ENCODE data around the gene PFKP. TPM values are rescaled to one million over a fixed set of nuclear protein-coding genes. Genes with fewer than 3 reads are reported as not detected.

PFKP gene
- total RNA-seq, 4 donors from 2014 or later: 54.9 to 79.3 (median 65.5) TPM

DNA sequence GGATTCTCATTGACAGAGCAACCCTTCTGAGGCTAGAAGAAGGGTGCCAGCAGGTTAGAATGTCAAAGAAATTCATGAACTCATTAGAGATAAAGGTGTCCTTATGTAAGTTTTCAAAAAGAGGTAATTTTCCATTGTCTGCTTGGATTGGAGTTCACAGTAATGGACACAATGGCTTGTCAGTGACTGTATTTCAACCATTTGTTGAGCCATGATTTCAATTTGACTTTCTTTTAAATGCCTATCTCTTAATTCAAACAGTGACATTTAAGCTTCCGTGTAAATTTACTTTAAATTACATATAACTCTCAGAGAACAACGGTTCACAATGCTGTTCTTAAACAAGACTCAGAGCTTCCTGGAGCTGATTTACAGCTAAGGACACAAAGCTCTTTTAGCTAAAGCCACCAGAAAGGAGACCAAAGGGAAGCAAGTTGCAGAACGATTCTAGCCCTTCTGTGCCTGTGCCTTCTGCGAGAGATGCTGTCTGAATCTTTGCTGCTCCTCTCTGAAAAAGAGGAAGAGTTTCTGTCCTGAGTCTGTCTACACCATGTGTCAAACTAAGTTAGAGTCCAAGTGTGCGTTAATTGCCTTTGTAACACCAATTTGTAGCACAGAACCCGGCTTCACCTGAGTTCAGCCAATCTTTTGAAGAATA lies 42.2 kb upstream of the PFKP start:
- TF ChIP-seq, protein P1, sequence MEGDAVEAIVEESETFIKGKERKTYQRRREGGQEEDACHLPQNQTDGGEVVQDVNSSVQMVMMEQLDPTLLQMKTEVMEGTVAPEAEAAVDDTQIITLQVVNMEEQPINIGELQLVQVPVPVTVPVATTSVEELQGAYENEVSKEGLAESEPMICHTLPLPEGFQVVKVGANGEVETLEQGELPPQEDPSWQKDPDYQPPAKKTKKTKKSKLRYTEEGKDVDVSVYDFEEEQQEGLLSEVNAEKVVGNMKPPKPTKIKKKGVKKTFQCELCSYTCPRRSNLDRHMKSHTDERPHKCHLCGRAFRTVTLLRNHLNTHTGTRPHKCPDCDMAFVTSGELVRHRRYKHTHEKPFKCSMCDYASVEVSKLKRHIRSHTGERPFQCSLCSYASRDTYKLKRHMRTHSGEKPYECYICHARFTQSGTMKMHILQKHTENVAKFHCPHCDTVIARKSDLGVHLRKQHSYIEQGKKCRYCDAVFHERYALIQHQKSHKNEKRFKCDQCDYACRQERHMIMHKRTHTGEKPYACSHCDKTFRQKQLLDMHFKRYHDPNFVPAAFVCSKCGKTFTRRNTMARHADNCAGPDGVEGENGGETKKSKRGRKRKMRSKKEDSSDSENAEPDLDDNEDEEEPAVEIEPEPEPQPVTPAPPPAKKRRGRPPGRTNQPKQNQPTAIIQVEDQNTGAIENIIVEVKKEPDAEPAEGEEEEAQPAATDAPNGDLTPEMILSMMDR (IDR thresholded peaks at IDR 0.05): no peak
- intact Hi-C loops (cut with DNase I; ENCODE audit: low total_unique reads): no loop called here
- DNase-seq (ENCODE audit: low spot score in 2 of 2): no peak
- 67 to 74% methylated on average over 6 of the region's 6 CpGs for WGBS, 2 donors
- H3K4me3 ChIP-seq (ENCODE audit: low read depth, poor library complexity, severe bottlenecking): no peak overlapping the region

- TF ChIP-seq, protein P1 (IDR thresholded peaks at IDR 0.05): no peak
- no peak for TF ChIP-seq POLR2A (IDR thresholded peaks at IDR 0.05)
- 53 to 57% methylated on average over 3 of the region's 3 CpGs for WGBS, 2 donors
- DNase-seq (ENCODE audit: low spot score in 2 of 2): no peak
- H3K4me3 ChIP-seq (ENCODE audit: low read depth, poor library complexity, severe bottlenecking): no peak overlapping the region
- intact Hi-C loops (cut with DNase I; ENCODE audit: low total_unique reads): no loop called here
Measured at GRCh38 chr10:3027866-3028265, 39.5 kb upstream of the PFKP start.

- intact Hi-C loops (cut with DNase I; ENCODE audit: low total_unique reads): no loop called here
- no peak overlapping the region for H3K4me3 ChIP-seq (ENCODE audit: low read depth, poor library complexity, severe bottlenecking)
- DNase-seq (ENCODE audit: low spot score in 2 of 2): no peak
- no peak for TF ChIP-seq POLR2A (IDR thresholded peaks at IDR 0.05)
- TF ChIP-seq, protein P1 (IDR thresholded peaks at IDR 0.05): no peak
- WGBS, 2 donors: 84 to 85% methylated on average over 11 of the region's 11 CpGs
Measured at GRCh38 chr10:3028441-3028840, 38.9 kb upstream of the PFKP start.

- intact Hi-C loops (cut with DNase I; ENCODE audit: low total_unique reads): no loop called here
- TF ChIP-seq POLR2A (IDR thresholded peaks at IDR 0.05): no peak
- TF ChIP-seq, protein P1 (IDR thresholded peaks at IDR 0.05): no peak
- no peak for DNase-seq (ENCODE audit: low spot score in 2 of 2)
- 62 to 70% methylated on average over 5 of the region's 5 CpGs for WGBS, 2 donors
- no peak overlapping the region for H3K4me3 ChIP-seq (ENCODE audit: low read depth, poor library complexity, severe bottlenecking)
Measured at GRCh38 chr10:3030765-3031164, 36.6 kb upstream of the PFKP start.

GRCh38 chr10:3031490-3031889 lies 35.9 kb upstream of the PFKP start:
- TF ChIP-seq, protein P1 (IDR thresholded peaks at IDR 0.05): no peak
- TF ChIP-seq POLR2A (IDR thresholded peaks at IDR 0.05): no peak
- no peak for DNase-seq (ENCODE audit: low spot score in 2 of 2)
- H3K4me3 ChIP-seq (ENCODE audit: low read depth, poor library complexity, severe bottlenecking): no peak overlapping the region
- intact Hi-C loops (cut with DNase I; ENCODE audit: low total_unique reads): no loop called here
- 71 to 73% methylated on average over 4 of the region's 4 CpGs for WGBS, 2 donors

GRCh38 chr10:3033925-3034324 lies 33.4 kb upstream of the PFKP start:
- TF ChIP-seq, protein P1 (IDR thresholded peaks at IDR 0.05): no peak
- TF ChIP-seq POLR2A (IDR thresholded peaks at IDR 0.05): no peak
- intact Hi-C loops (cut with DNase I; ENCODE audit: low total_unique reads): no loop called here
- WGBS, 2 donors: 64 to 69% methylated on average over 5 of the region's 5 CpGs
- no peak overlapping the region for H3K4me3 ChIP-seq (ENCODE audit: low read depth, poor library complexity, severe bottlenecking)
- DNase-seq (ENCODE audit: low spot score in 2 of 2): no peak

Measured in lower leg skin (tissue), 4 donors.